ENCODE measurements around the gene THPO. TPM values are rescaled to one million over a fixed set of nuclear protein-coding genes. Genes with fewer than 3 reads are reported as not detected.

The THPO gene
- total RNA-seq, 1 donor from 2014 or later: 0.56 TPM

DNA sequence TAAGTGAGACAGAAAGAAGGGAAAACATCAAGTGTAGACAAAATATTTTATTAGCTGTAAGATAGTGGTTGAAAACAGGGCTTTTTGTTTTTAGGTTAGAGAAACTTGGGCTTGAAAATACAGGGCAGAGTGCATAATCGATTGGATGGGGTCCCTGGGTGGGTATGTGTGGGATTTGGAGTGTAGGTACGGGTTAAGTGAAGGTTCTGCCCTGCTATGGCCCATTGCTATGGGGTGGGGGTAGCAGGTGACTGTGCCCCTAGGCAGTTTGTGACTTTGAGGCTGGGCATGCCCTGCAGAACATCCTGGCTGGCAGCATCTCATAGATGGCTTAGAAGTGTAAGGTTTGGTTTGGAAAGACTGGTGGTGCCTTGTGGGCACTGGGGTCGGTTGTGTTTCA, 44.3 kb downstream of the THPO start:
- Mint-ChIP-seq H3K36me3 (peaks cover 34% of the 10 kb centered on the region), H3K9me3 (no peaks in the 10 kb centered on the region), H3K27ac (peak overlapping the region; percentile 96), H3K27me3 (ENCODE audit: low read depth) (no peaks in the 10 kb centered on the region), H3K4me1 (peaks cover 20% of the 10 kb centered on the region), H3K4me3 (no peak overlapping the region)
- no peak for DNase-seq (ENCODE audit: low spot score in 2 of 2, unreplicated experiment in 2 of 2)
- TF ChIP-seq, protein P1, sequence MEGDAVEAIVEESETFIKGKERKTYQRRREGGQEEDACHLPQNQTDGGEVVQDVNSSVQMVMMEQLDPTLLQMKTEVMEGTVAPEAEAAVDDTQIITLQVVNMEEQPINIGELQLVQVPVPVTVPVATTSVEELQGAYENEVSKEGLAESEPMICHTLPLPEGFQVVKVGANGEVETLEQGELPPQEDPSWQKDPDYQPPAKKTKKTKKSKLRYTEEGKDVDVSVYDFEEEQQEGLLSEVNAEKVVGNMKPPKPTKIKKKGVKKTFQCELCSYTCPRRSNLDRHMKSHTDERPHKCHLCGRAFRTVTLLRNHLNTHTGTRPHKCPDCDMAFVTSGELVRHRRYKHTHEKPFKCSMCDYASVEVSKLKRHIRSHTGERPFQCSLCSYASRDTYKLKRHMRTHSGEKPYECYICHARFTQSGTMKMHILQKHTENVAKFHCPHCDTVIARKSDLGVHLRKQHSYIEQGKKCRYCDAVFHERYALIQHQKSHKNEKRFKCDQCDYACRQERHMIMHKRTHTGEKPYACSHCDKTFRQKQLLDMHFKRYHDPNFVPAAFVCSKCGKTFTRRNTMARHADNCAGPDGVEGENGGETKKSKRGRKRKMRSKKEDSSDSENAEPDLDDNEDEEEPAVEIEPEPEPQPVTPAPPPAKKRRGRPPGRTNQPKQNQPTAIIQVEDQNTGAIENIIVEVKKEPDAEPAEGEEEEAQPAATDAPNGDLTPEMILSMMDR (IDR thresholded peaks at IDR 0.05; ENCODE audit: unreplicated experiment): no peak

DNA sequence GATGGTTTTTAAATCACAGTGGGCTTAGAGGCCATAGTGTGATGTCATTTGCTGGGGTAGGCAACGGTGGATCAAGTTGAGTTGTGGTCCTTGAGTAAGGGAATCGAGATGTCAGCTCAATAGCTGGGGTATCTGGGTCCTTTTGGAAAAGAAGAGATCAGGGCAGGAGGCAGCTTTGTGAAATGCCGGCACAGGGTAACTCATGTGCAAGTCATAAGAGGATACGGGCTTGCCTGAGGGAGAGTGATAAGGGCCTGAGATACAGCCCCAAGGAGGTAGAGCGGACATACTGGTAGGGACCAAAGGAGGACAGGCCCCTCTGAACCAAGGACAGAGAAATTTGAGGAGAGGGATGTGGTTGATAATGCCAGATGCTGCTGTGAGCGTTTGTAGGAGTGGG, 44.8 kb downstream of the THPO start:
- TF ChIP-seq, protein P1 (IDR thresholded peaks at IDR 0.05; ENCODE audit: unreplicated experiment): no peak
- H3K9me3 Mint-ChIP-seq: no peaks in the 10 kb centered on the region
- no peaks in the 10 kb centered on the region for H3K27me3 Mint-ChIP-seq (ENCODE audit: low read depth)
- no peak for DNase-seq (ENCODE audit: low spot score in 2 of 2, unreplicated experiment in 2 of 2)
- peak overlapping the region; percentile 43 for H3K27ac Mint-ChIP-seq
- H3K4me3 Mint-ChIP-seq: no peak overlapping the region
- H3K36me3 Mint-ChIP-seq: peaks cover 37% of the 10 kb centered on the region
- H3K4me1 Mint-ChIP-seq: peaks cover 17% of the 10 kb centered on the region

DNA sequence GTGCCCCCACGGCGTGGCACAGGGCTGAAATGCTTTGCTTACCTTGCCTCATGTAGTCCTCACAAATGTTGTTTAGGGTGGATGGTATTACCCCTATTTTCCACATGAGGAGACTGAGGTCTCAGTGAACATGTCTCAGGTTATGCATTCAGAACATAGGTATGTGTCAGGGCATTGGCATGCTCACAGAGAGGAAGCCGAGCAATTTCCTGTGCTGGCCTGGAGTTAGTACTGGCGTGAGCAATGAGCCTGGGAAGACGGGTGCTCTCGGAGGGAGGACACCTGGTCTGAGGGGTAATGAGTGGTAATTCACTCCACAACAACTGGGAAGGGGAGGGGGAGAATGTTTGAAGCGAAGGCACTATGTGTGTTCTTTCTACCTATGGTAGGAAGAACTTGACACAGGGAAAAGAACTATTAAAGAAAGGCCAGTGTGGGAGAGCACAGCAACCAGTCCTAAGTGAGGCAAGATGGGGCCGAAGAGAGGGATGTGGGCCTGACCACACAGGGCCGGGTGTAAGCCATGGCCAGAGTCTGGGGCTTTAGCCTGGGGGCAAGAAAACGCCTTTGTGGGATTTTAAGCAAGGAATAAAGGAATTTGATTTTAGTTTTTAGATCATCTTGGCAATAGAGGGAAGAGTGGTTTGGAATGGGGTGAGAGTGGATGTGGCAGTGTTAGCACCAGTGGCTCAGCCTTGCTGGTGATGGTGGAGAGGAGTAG, 45.5 kb downstream of the THPO start:
- Mint-ChIP-seq H3K27me3 (ENCODE audit: low read depth) (no peaks in the 10 kb centered on the region), H3K9me3 (no peaks in the 10 kb centered on the region), H3K4me1 (peaks cover 10% of the 10 kb centered on the region), H3K4me3 (no peak overlapping the region), H3K36me3 (peaks cover 41% of the 10 kb centered on the region), H3K27ac (peak overlapping the region; percentile 39)
- no peak for DNase-seq (ENCODE audit: low spot score in 2 of 2, unreplicated experiment in 2 of 2)
- TF ChIP-seq, protein P1 (IDR thresholded peaks at IDR 0.05; ENCODE audit: unreplicated experiment): no peak

DNA sequence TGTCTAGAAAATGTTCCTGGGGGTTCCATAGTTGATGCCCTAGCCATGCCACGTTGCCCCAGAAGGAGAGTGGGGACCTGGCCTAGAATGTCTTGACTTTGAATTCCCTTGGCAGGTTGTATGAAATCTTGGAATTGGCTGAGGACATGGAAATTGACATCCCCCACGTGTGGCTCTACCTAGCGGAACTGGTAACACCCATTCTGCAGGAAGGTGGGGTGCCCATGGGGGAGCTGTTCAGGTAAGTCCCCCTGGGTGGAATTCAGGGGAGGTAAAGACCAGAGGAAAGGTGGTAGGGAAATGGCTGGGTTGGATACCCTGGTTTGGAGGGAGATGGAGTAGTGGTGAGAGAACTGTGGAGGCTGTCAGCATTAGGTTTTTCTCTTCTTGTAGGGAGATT, 49.5 kb downstream of the THPO start:
- TF ChIP-seq, protein P1 (IDR thresholded peaks at IDR 0.05; ENCODE audit: unreplicated experiment): no peak
- Mint-ChIP-seq H3K9me3 (no peaks in the 10 kb centered on the region), H3K27me3 (ENCODE audit: low read depth) (no peaks in the 10 kb centered on the region), H3K36me3 (peaks cover 72% of the 10 kb centered on the region), H3K27ac (no peak overlapping the region), H3K4me3 (no peak overlapping the region), H3K4me1 (no peaks in the 10 kb centered on the region)
- no peak for DNase-seq (ENCODE audit: low spot score in 2 of 2, unreplicated experiment in 2 of 2)

DNA sequence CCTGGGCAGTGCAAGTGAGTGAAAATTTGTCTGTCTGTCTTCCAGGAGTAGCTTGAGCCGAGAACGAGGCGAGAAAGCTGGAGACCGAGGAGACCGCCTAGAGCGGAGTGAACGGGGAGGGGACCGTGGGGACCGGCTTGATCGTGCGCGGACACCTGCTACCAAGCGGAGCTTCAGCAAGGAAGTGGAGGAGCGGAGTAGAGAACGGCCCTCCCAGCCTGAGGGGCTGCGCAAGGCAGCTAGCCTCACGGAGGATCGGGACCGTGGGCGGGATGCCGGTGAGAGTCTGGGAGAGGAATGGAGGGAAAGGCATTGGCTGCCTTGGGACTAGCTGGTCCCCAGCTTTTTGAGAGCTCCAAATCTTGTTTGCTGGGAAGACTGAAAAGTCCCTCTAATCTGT, 50.8 kb downstream of the THPO start:
- no peaks in the 10 kb centered on the region for H3K27me3 Mint-ChIP-seq (ENCODE audit: low read depth)
- DNase-seq (ENCODE audit: low spot score in 2 of 2, unreplicated experiment in 2 of 2): no peak
- TF ChIP-seq, protein P1 (IDR thresholded peaks at IDR 0.05; ENCODE audit: unreplicated experiment): no peak
- H3K9me3 Mint-ChIP-seq: no peaks in the 10 kb centered on the region
- peaks cover 71% of the 10 kb centered on the region for H3K36me3 Mint-ChIP-seq
- no peak overlapping the region for H3K27ac Mint-ChIP-seq
- no peaks in the 10 kb centered on the region for H3K4me1 Mint-ChIP-seq
- no peak overlapping the region for H3K4me3 Mint-ChIP-seq

Measured in mesothelial cell of epicardium (in vitro differentiated cells).